HFFc6 (cell line): ENCODE data around the gene DOCK3. TPM values are rescaled to one million over a fixed set of nuclear protein-coding genes. Genes with fewer than 3 reads are reported as not detected.
"Not testable (repeated sequence)": the region's sequence is repeated elsewhere in the genome, so short reads cannot be mapped to it uniquely, and the experiment has no call there.

Experiments used
- DNase-seq: peaks from one replicate; pipeline ENCODE4 v3.0.0-alpha.2; 2018
- H3K27ac Mint-ChIP-seq: 2 replicates; pipeline ENCODE4 v1.8.0; 2020; ENCODE audit warnings: mild to moderate bottlenecking, mixed read lengths
- H3K27me3 Mint-ChIP-seq: 2 replicates; pipeline ENCODE4 v1.8.0; 2021; ENCODE audit warnings: mild to moderate bottlenecking, moderate library complexity, mixed read lengths; ENCODE audit not compliant: insufficient read depth
- H3K36me3 Mint-ChIP-seq: 2 replicates; pipeline ENCODE4 v1.8.0; 2021; ENCODE audit warnings: low read depth, mixed read lengths
- H3K4me1 Mint-ChIP-seq: 2 replicates; pipeline ENCODE4 v1.8.0; 2020; ENCODE audit warnings: low read depth, mixed read lengths
- H3K4me3 Mint-ChIP-seq: 2 replicates; pipeline ENCODE4 v1.8.0; 2020; ENCODE audit warnings: mild to moderate bottlenecking, moderate library complexity, mixed read lengths
- H3K9me3 Mint-ChIP-seq: 2 replicates; pipeline ENCODE4 v1.8.0; 2020; ENCODE audit warnings: mild to moderate bottlenecking, mixed read lengths
- CTCF ChIP-seq: fragments of 200-600 bp; sonication (generic); IDR thresholded peaks from 2 replicates; pipeline ENCODE4 v1.5.0; 2021; ENCODE audit warnings: antibody characterized with exemption, mild to moderate bottlenecking
- total RNA-seq, 6 experiments: library from RNA; stranded (reverse); fragmentation: NEBNext Ultra II Directional; extraction: Animal tissue kit (Norgen Biotek cat#: 25700); gene quantifications; 2 replicates in 1 of 6; 3 replicates in 5 of 6; pipeline ENCODE4 v1.2.3, GENCODE V29; 2021

DOCK3 gene
- total RNA-seq, 6 experiments from 2014 or later, result 0.14 to 0.26 (median 0.22) TPM

GRCh38 chr3:51257870-51258269, 583.1 kb downstream of the DOCK3 start:
- H3K27me3 Mint-ChIP-seq, result peaks cover 1% of the 10 kb centered on the region; the same call in 1 of the 2 replicates
- DNase-seq, result no peak
- no peaks in the 10 kb centered on the region for H3K36me3 Mint-ChIP-seq
- H3K9me3 Mint-ChIP-seq, result no peaks in the 10 kb centered on the region
- no peaks in the 10 kb centered on the region for H3K4me1 Mint-ChIP-seq
- no peak for TF ChIP-seq CTCF
- no peak overlapping the region for H3K27ac Mint-ChIP-seq
- no peak overlapping the region for H3K4me3 Mint-ChIP-seq

- not testable (repeated sequence) for H3K36me3 Mint-ChIP-seq, H3K9me3 Mint-ChIP-seq, H3K27me3 Mint-ChIP-seq, H3K4me3 Mint-ChIP-seq, H3K27ac Mint-ChIP-seq, H3K4me1 Mint-ChIP-seq, DNase-seq
Measured at GRCh38 chr3:51264166-51264565, 589.4 kb downstream of the DOCK3 start.

GRCh38 chr3:51268132-51268531, 593.4 kb downstream of the DOCK3 start:
- no peaks in the 10 kb centered on the region for H3K36me3 Mint-ChIP-seq

GRCh38 chr3:51269466-51269865, 594.7 kb downstream of the DOCK3 start:
- TF ChIP-seq CTCF, result no peak
- H3K9me3 Mint-ChIP-seq, result no peaks in the 10 kb centered on the region

More at GRCh38 chr3:51268132-51268531, 593.4 kb downstream of the DOCK3 start:
- H3K9me3 Mint-ChIP-seq, result no peaks in the 10 kb centered on the region
- DNase-seq, result no peak
- TF ChIP-seq CTCF, result no peak
- no peaks in the 10 kb centered on the region for H3K4me1 Mint-ChIP-seq
- H3K4me3 Mint-ChIP-seq, result no peak overlapping the region
- no peaks in the 10 kb centered on the region; the same call in 1 of the 2 replicates for H3K27me3 Mint-ChIP-seq
- H3K27ac Mint-ChIP-seq, result no peak overlapping the region

GRCh38 chr3:51270559-51270958, 595.8 kb downstream of the DOCK3 start:
- Mint-ChIP-seq H3K27me3 (no peaks in the 10 kb centered on the region; the same call in none of the 2 replicates), H3K9me3 (no peaks in the 10 kb centered on the region), H3K4me1 (no peaks in the 10 kb centered on the region), H3K4me3 (no peak overlapping the region), H3K27ac (no peak overlapping the region), H3K36me3 (no peaks in the 10 kb centered on the region)
- no peak for TF ChIP-seq CTCF
- DNase-seq, result no peak

More at GRCh38 chr3:51269466-51269865, 594.7 kb downstream of the DOCK3 start:
- no peaks in the 10 kb centered on the region for H3K4me1 Mint-ChIP-seq
- no peak overlapping the region for H3K4me3 Mint-ChIP-seq
- H3K27ac Mint-ChIP-seq, result no peak overlapping the region
- DNase-seq, result no peak
- H3K36me3 Mint-ChIP-seq, result no peaks in the 10 kb centered on the region
- no peaks in the 10 kb centered on the region; the same call in 1 of the 2 replicates for H3K27me3 Mint-ChIP-seq

GRCh38 chr3:51271172-51271571, 596.4 kb downstream of the DOCK3 start:
- Mint-ChIP-seq H3K4me1 (no peaks in the 10 kb centered on the region), H3K4me3 (no peak overlapping the region), H3K27ac (no peak overlapping the region), H3K9me3 (no peaks in the 10 kb centered on the region), H3K27me3 (no peaks in the 10 kb centered on the region; the same call in none of the 2 replicates), H3K36me3 (no peaks in the 10 kb centered on the region)
- DNase-seq, result no peak
- TF ChIP-seq CTCF, result no peak
